ENCODE results near the gene TCF21.

DNA sequence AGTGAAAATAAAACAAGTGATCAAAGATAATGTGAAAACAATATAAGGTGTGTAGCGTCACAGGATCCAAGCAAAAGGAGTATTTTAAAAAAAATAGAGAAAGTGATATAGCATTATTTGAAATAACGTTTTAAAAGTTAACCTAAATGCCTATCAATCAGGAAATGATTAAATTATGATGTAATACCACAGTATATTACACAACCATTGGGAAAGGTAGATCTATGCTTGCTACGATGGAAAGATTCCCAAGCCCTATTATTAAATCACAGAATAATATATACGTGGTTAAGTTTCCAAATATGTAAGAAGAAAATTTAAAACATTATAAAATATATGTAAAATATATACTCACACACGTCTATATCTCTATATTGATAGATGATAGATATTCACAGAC is 15.4 kb upstream of the TCF21 start:
- TF ChIP-seq, protein P1, sequence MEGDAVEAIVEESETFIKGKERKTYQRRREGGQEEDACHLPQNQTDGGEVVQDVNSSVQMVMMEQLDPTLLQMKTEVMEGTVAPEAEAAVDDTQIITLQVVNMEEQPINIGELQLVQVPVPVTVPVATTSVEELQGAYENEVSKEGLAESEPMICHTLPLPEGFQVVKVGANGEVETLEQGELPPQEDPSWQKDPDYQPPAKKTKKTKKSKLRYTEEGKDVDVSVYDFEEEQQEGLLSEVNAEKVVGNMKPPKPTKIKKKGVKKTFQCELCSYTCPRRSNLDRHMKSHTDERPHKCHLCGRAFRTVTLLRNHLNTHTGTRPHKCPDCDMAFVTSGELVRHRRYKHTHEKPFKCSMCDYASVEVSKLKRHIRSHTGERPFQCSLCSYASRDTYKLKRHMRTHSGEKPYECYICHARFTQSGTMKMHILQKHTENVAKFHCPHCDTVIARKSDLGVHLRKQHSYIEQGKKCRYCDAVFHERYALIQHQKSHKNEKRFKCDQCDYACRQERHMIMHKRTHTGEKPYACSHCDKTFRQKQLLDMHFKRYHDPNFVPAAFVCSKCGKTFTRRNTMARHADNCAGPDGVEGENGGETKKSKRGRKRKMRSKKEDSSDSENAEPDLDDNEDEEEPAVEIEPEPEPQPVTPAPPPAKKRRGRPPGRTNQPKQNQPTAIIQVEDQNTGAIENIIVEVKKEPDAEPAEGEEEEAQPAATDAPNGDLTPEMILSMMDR (IDR thresholded peaks at IDR 0.05; ENCODE audit: poor library complexity, severe bottlenecking) = no peak
- TF ChIP-seq TAF1 (IDR thresholded peaks at IDR 0.05; ENCODE audit: low read depth) (no peak), EZH2 (IDR thresholded peaks at IDR 0.05; ENCODE audit: borderline replicate concordance, insufficient read depth, low read length, poor library complexity, severe bottlenecking) (no peak), RAD21 (conservative IDR thresholded peaks at IDR 0.05) (no peak), EP300 (conservative IDR thresholded peaks at IDR 0.05; ENCODE audit: poor library complexity, severe bottlenecking) (no peak), POLR2AphosphoS5 (IDR thresholded peaks at IDR 0.05) (no peak)
- TF ChIP-seq, protein P2, sequence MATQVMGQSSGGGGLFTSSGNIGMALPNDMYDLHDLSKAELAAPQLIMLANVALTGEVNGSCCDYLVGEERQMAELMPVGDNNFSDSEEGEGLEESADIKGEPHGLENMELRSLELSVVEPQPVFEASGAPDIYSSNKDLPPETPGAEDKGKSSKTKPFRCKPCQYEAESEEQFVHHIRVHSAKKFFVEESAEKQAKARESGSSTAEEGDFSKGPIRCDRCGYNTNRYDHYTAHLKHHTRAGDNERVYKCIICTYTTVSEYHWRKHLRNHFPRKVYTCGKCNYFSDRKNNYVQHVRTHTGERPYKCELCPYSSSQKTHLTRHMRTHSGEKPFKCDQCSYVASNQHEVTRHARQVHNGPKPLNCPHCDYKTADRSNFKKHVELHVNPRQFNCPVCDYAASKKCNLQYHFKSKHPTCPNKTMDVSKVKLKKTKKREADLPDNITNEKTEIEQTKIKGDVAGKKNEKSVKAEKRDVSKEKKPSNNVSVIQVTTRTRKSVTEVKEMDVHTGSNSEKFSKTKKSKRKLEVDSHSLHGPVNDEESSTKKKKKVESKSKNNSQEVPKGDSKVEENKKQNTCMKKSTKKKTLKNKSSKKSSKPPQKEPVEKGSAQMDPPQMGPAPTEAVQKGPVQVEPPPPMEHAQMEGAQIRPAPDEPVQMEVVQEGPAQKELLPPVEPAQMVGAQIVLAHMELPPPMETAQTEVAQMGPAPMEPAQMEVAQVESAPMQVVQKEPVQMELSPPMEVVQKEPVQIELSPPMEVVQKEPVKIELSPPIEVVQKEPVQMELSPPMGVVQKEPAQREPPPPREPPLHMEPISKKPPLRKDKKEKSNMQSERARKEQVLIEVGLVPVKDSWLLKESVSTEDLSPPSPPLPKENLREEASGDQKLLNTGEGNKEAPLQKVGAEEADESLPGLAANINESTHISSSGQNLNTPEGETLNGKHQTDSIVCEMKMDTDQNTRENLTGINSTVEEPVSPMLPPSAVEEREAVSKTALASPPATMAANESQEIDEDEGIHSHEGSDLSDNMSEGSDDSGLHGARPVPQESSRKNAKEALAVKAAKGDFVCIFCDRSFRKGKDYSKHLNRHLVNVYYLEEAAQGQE (IDR thresholded peaks at IDR 0.05; ENCODE audit: borderline replicate concordance) = no peak
